Mucosa of descending colon (tissue), 3 donors: Measurements from ENCODE around the gene RPN1. TPM values are rescaled to one million over a fixed set of nuclear protein-coding genes. Genes with fewer than 3 reads are reported as not detected.
"Not testable (repeated sequence)": the region's sequence is repeated elsewhere in the genome, so short reads cannot be mapped to it uniquely, and the experiment has no call there.

Experiments used
- ATAC-seq: fragments of 200-7000 bp; cut with Tn5 transposase; one replicate; pipeline ENCODE4 v1.9.1; 2020; ENCODE audit warnings: mild to moderate bottlenecking, moderate library complexity
- DNase-seq, 3 donors: peaks; one replicate each; pipeline ENCODE4 v3.0.0-alpha.2; 2020
- H3K36me3 ChIP-seq: fragments of 200-600 bp; one replicate; pipeline ENCODE4 v1.8.0; 2021; ENCODE audit warnings: low read depth, mild to moderate bottlenecking
- H3K4me1 ChIP-seq: fragments of 200-600 bp; one replicate; pipeline ENCODE4 v1.8.0; 2021; ENCODE audit warnings: low read depth, mild to moderate bottlenecking
- H3K4me3 ChIP-seq: fragments of 200-600 bp; one replicate; pipeline ENCODE4 v1.8.0; 2021; ENCODE audit warnings: mild to moderate bottlenecking
- H3K9me3 ChIP-seq: fragments of 200-600 bp; one replicate; pipeline ENCODE4 v1.8.0; 2021; ENCODE audit warnings: mild to moderate bottlenecking
- CTCF ChIP-seq: fragments of 200-600 bp; IDR thresholded peaks from one replicate; pipeline ENCODE4 v1.8.0; 2022; ENCODE audit warnings: antibody characterized with exemption, mild to moderate bottlenecking
- intact Hi-C, 2 donors: fragments of 100-400 bp; cut with DNase I in 1 of 2; cut with micrococcal nuclease in 1 of 2; formaldehyde crosslinking; loops; one replicate each; pipeline versions ENCODE4 v1.11.0 to v1.11.1; 2022; cut with DNase I, micrococcal nuclease
- total RNA-seq, 3 donors: library from RNA; stranded (reverse); fragmentation: NEBNext Ultra II Directional in 2 of 3; extraction: Animal tissue kit (Norgen Biotek cat#: 25700) in 2 of 3; gene quantifications; one replicate each; pipeline versions ENCODE4 v1.2.1 to v1.2.4, GENCODE V29; 2021 to 2023
- donor health status: DM: no; HTN: no; CAD: no; lungs with moderate emphysema.
- donor health status: DM: no; HTN: no; CAD: no.
- donor health status: DM: no; HTN: yes; CAD: no.

The RPN1 gene
- total RNA-seq, 3 donors from 2014 or later, result 130 to 219 (median 166) TPM

- DNase-seq, result no peak
- TF ChIP-seq CTCF, result no peak
- H3K4me1 ChIP-seq, result no peaks in the 10 kb centered on the region
- peaks cover 6% of the 10 kb centered on the region for H3K36me3 ChIP-seq
- intact Hi-C loops, result no loop called here
- H3K9me3 ChIP-seq, result no peaks in the 10 kb centered on the region
- no peak overlapping the region for H3K4me3 ChIP-seq
- ATAC-seq, result no peak
Measured at GRCh38 chr3:128679338-128679737, 28.7 kb upstream of the RPN1 start.

- H3K4me3 ChIP-seq, H3K4me1 ChIP-seq, H3K36me3 ChIP-seq, DNase-seq, H3K9me3 ChIP-seq, ATAC-seq, intact Hi-C loops: not testable (repeated sequence)
Measured at GRCh38 chr3:128675802-128676201, 25.2 kb upstream of the RPN1 start.

GRCh38 chr3:128674161-128674784, 23.7 kb upstream of the RPN1 start:
- peak in 1 of 3 donors; percentile 22 for DNase-seq
- intact Hi-C loops, result no loop called here
- no peak for ATAC-seq

GRCh38 chr3:128667641-128668040, 17.0 kb upstream of the RPN1 start:
- H3K36me3 ChIP-seq, result no peaks in the 10 kb centered on the region
- no peak for ATAC-seq
- no peaks in the 10 kb centered on the region for H3K9me3 ChIP-seq
- intact Hi-C loops, result no loop called here
- no peaks in the 10 kb centered on the region for H3K4me1 ChIP-seq
- H3K4me3 ChIP-seq, result no peak overlapping the region
- DNase-seq, result no peak
- TF ChIP-seq CTCF, result no peak

More at GRCh38 chr3:128674161-128674784, 23.7 kb upstream of the RPN1 start:
- Histone ChIP-seq H3K36me3 (no peaks in the 10 kb centered on the region), H3K4me3 (no peak overlapping the region), H3K9me3 (no peaks in the 10 kb centered on the region), H3K4me1 (no peaks in the 10 kb centered on the region)
- TF ChIP-seq CTCF, result no peak

- TF ChIP-seq CTCF, result no peak
- DNase-seq (no peak), ATAC-seq (no peak)
- intact Hi-C loops, result no loop called here
- Histone ChIP-seq H3K36me3 (no peaks in the 10 kb centered on the region), H3K4me3 (no peak overlapping the region), H3K4me1 (no peaks in the 10 kb centered on the region), H3K9me3 (no peaks in the 10 kb centered on the region)
Measured at GRCh38 chr3:128665362-128666021, 14.9 kb upstream of the RPN1 start.

- ATAC-seq, result no peak
Measured at GRCh38 chr3:128663151-128663550, 12.5 kb upstream of the RPN1 start.

More at GRCh38 chr3:128663151-128663550, 12.5 kb upstream of the RPN1 start:
- DNase-seq, result no peak
- H3K4me1 ChIP-seq, result no peaks in the 10 kb centered on the region
- no peak overlapping the region for H3K4me3 ChIP-seq
- no peak for TF ChIP-seq CTCF
- H3K36me3 ChIP-seq, result no peaks in the 10 kb centered on the region
- H3K9me3 ChIP-seq, result no peaks in the 10 kb centered on the region
- intact Hi-C loops, result no loop called here
